Loucy (cell line): ENCODE data around the gene CXorf65.

Experiments used
- CTCF ChIP-seq: fragments of 200-600 bp; sonication (generic); conservative IDR thresholded peaks from 2 replicates; pipeline ENCODE4 v1.5.1; 2014; ENCODE audit warnings: mild to moderate bottlenecking, antibody characterized with exemption, low read length
- EZH2phosphoT487 ChIP-seq: fragments of 200-600 bp; IDR thresholded peaks from 2 replicates; pipeline ENCODE4 v1.6.1; 2018; ENCODE audit warnings: antibody characterized with exemption, mild to moderate bottlenecking, moderate library complexity, borderline replicate concordance

- TF ChIP-seq CTCF, result no peak; the same call in 1 of the 2 replicates
- TF ChIP-seq EZH2phosphoT487, result no peak
These were observed 2.5 kb upstream of the CXorf65 start for GRCh38 chrX:71109051-71109450.
